HUES48 (cell line): ENCODE measurements around the gene PRIMA1.

Source experiments
- H3K27ac ChIP-seq: one replicate; pipeline ENCODE4 v1.7.0; 2013; ENCODE audit warnings: low read depth, low read length, inconsistent platforms
- H3K27me3 ChIP-seq: 2 replicates; pipeline ENCODE4 v1.6.1; 2013; ENCODE audit warnings: mild to moderate bottlenecking, low read length; ENCODE audit not compliant: control insufficient read depth, insufficient read depth
- H3K36me3 ChIP-seq: 2 replicates; pipeline ENCODE4 v1.6.1; 2013; ENCODE audit warnings: low read length; ENCODE audit not compliant: control insufficient read depth, insufficient read depth
- H3K4me1 ChIP-seq: 2 replicates; pipeline ENCODE4 v1.6.1; 2013; ENCODE audit warnings: mild to moderate bottlenecking, low read length; ENCODE audit not compliant: control insufficient read depth, insufficient read depth
- H3K4me3 ChIP-seq: 2 replicates; pipeline ENCODE4 v1.5.1; 2013; ENCODE audit warnings: mild to moderate bottlenecking, low read depth, low read length
- H3K9ac ChIP-seq: 2 replicates; pipeline ENCODE4 v1.6.1; 2013; ENCODE audit warnings: mild to moderate bottlenecking, low read depth, low read length, moderate library complexity
- H3K9me3 ChIP-seq: 2 replicates; pipeline ENCODE4 v1.6.1; 2013; ENCODE audit warnings: low read length; ENCODE audit not compliant: control insufficient read depth, insufficient read depth

Gene PRIMA1

DNA sequence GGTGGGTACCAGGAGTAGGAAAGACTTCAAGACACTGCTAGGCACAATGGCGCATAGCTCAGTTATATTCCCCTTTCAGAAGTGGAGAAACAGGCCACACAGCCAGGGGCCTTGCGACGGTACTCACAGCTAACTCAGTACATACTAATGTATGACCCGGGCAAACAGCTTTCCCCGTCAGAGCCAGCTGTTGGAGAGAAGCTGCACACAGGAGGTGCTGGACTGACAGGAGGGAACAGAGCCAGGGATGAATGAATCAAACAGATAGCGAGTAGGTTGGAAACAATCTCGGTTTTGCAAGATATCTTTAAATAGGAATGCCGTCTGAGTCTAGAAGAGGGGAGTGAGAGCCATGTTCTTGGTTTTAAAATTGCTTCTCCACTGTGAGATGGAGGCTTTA lies 45.5 kb downstream of the PRIMA1 start:
- H3K27ac ChIP-seq: no peak overlapping the region
- H3K4me3 ChIP-seq: no peak overlapping the region
- H3K9ac ChIP-seq: no peak overlapping the region
- H3K27me3 ChIP-seq: no peaks in the 10 kb centered on the region
- peaks cover 6% of the 10 kb centered on the region; the same call in 1 of the 2 replicates for H3K4me1 ChIP-seq
- no peaks in the 10 kb centered on the region for H3K36me3 ChIP-seq
- no peaks in the 10 kb centered on the region for H3K9me3 ChIP-seq

DNA sequence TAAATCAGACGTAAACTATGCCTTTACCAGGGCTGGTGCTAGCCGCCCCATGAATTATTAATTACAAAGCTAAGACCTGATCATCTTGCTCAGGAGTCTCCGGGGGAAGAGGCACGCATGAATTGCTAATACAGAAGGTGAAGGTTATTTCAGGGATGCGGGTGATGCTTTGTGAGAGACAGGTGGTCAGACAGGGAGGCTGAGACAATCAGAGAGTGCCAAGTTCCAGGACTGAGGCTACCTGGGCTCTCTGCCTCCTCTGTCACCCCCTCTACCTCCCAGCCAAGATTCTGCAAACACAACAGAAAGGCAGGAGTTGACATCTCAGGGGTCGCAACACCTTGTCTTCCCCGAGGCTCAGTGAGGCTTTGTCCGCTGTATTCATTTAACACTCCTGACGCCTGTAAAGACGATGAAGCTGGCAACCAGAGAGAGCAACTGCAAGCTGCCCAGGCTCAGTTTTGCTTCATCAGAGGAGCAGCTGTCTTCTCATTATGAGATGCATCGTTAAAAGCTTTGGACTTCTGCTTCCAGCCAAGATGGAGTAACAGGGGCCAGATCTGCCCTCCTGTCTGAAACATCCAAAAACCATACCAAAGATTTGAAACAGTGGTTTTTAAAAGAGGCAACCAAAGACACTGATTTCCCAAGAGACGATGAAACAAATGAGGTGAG lies 46.6 kb downstream of the PRIMA1 start:
- Histone ChIP-seq H3K27me3 (no peaks in the 10 kb centered on the region), H3K9ac (no peak overlapping the region), H3K36me3 (no peaks in the 10 kb centered on the region), H3K4me3 (no peak overlapping the region), H3K27ac (no peak overlapping the region), H3K4me1 (peaks cover 6% of the 10 kb centered on the region; the same call in 1 of the 2 replicates), H3K9me3 (no peaks in the 10 kb centered on the region)

DNA sequence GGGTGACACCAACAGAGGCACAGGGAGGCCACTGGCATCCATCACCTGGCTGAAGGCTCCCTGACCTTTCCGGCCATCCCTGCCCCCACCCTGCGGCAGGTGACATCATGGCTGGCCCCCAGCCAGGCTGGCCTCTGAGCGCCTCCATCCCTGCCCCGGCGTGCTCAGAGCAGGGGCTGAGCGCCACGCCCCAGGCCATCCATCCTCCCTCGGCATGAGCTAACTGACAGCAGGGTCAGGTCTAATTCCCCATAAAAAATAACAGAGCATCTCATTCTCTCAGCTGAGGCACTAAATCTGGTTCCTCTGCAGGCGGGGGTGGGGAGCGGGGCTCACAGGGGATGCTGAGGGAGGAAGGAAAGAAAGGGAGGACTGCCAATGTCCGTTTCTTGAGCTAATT lies 50.7 kb downstream of the PRIMA1 start:
- Histone ChIP-seq H3K27ac (no peak overlapping the region), H3K27me3 (no peaks in the 10 kb centered on the region), H3K9ac (no peak overlapping the region), H3K36me3 (no peaks in the 10 kb centered on the region), H3K4me3 (no peak overlapping the region), H3K4me1 (no peaks in the 10 kb centered on the region), H3K9me3 (no peaks in the 10 kb centered on the region)

DNA sequence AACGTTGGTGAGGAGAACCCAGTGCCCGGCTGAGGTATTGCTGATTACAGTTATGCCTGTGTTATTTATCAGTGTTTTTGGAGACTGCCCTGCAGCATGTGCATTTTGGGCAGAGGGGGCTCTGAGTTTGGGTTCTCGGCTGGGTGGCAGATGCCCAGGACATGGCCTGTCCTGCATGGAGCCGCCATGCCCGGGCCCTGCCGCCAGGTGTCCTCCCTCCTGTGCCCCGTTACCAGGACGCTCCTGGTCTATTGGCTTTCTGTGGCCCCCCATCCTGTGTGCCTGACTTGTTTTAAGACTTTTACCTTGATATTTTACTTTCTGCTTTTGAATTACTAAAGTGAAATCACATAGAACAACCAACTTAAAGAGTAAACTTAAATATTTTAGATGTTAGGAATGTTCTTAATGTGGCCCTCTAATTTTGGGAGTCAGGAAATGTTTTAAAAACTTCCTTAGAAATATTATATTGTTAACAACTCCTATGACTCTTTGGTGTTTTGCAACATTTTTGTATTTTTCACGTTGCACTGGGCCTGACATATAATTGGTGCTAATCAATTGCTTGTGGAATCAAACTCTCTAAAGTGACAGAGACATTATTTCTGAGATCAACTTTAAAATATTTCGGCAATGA lies 51.8 kb downstream of the PRIMA1 start:
- no peaks in the 10 kb centered on the region for H3K36me3 ChIP-seq
- no peak overlapping the region for H3K27ac ChIP-seq
- no peaks in the 10 kb centered on the region for H3K4me1 ChIP-seq
- no peak overlapping the region for H3K9ac ChIP-seq
- H3K27me3 ChIP-seq: no peaks in the 10 kb centered on the region
- no peaks in the 10 kb centered on the region for H3K9me3 ChIP-seq
- H3K4me3 ChIP-seq: no peak overlapping the region

DNA sequence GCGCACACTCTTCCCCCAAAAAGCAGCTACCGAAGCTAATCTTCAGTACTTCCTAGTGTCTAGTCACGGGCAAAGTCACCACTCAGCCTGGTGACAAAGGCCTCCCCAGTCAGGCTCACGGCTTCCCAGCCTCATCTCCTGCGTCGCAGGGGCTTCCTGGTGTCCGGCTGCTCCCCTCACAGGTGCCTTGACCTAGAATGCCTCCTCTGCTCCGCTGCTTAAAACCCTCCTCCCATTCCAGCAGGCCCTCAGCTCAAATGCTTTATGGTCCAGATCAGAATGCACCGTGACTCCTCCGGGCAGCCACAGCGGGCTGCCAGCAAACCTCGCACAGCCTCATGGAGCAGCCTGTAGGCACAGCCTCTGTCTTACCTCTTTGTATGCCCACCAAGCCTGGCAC lies 53.1 kb downstream of the PRIMA1 start:
- Histone ChIP-seq H3K9ac (no peak overlapping the region), H3K4me1 (no peaks in the 10 kb centered on the region), H3K27ac (no peak overlapping the region), H3K36me3 (no peaks in the 10 kb centered on the region), H3K9me3 (no peaks in the 10 kb centered on the region), H3K4me3 (no peak overlapping the region), H3K27me3 (no peaks in the 10 kb centered on the region)

DNA sequence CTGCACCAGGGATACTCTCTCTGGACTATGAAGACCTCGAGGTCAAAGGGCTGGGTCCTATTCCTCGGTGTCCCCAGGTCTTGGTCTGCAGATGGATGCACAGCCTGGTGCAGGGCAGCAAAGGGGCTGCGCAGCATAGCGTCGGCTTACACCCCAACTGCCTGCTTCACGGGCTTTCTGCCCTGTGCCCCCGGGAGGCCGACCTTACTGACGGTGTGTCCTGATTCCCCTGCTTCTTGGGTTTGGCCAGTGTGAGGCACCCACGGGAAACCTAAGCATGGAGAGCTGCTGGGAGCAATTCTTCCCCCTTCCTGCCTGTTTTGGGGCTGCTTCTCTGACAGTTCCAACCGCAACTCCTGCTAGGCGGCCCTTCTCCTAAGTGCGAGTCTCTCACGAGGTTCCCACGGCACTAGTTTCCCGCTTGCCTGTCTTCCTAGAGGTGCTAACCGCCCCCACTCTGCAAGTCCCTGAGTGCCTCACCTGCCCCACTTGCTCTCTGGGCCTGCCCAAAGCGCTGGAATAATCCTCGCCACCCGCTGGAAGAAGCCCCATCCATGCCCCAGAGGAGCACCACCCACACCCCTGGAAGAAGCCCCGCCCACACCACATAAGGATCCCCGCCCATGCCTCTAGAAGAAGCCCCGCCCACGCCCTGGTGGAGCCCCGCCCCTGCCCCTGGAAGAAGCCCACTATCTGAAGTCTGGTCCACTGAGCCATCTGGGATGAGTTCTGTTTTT lies 54.0 kb downstream of the PRIMA1 start:
- no peak overlapping the region for H3K9ac ChIP-seq
- H3K36me3 ChIP-seq: no peaks in the 10 kb centered on the region
- no peaks in the 10 kb centered on the region for H3K4me1 ChIP-seq
- H3K9me3 ChIP-seq: no peaks in the 10 kb centered on the region
- H3K4me3 ChIP-seq: no peak overlapping the region
- no peaks in the 10 kb centered on the region for H3K27me3 ChIP-seq
- H3K27ac ChIP-seq: no peak overlapping the region

DNA sequence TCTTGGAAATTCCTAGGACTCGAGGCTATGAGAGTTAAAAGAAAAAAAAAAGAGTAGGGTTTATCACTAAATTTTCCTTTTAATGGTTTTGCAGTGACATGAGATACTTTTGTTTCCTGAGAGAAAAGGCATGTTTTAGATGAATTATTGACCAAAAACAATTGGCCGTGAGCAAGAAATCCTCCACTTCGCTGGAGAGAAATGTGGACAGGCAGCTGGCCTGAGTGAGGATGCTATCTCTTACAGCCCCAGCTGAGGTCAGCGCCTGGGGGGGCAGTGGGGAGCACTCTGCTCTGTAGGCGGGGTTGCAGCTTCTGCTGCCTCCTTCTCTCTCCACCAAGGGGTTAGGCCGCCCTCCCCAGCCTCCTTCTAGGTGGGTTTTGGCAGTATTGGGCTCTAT lies 54.7 kb downstream of the PRIMA1 start:
- no peak overlapping the region for H3K4me3 ChIP-seq

DNA sequence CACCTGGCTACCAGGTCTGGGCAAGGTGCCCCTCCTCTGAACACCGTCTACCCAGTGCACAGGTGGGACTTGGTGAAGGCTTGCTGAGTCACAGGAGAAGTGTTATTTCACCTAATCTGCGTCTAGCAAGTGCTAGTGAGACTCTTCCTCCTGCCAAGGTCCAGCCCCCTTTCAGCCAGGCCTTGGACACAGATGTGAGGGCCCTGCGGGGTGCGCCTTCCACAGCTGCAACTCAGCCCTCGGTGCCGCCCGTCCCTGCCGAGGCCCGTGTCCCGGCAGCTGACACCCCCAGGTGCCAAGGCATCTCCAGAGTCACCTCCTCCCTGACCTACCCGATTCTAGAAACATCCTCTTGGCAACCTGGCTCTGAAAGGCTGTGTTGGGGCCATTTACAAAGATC lies 55.1 kb downstream of the PRIMA1 start:
- H3K9ac ChIP-seq: no peak overlapping the region
- no peaks in the 10 kb centered on the region for H3K4me1 ChIP-seq
- no peaks in the 10 kb centered on the region for H3K9me3 ChIP-seq
- H3K27me3 ChIP-seq: no peaks in the 10 kb centered on the region
- H3K36me3 ChIP-seq: no peaks in the 10 kb centered on the region
- H3K4me3 ChIP-seq: no peak overlapping the region
- H3K27ac ChIP-seq: no peak overlapping the region

More for the DNA sequence above, 54.7 kb downstream of the PRIMA1 start:
- Histone ChIP-seq H3K9ac (no peak overlapping the region), H3K4me1 (no peaks in the 10 kb centered on the region), H3K36me3 (no peaks in the 10 kb centered on the region), H3K27me3 (no peaks in the 10 kb centered on the region), H3K27ac (no peak overlapping the region), H3K9me3 (no peaks in the 10 kb centered on the region)

DNA sequence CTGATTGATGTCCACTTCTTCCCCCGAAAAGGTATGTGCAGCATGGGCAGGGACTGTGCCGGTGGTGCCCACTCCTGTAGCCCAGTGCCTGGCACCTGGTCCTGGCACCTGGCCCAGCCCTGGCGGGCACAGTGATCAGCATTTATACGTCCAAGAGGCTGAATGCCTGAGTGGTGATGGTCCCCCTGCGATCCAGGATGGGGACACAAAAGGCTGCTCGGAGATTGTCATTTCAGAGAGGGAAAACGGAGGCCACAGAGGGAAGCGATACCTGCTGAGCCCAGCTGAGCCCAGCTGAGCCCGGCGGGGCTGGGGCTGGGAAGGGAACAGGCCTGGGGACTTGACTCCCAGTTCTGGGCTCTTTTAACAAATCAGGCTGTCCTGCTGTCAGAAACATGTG lies 55.8 kb downstream of the PRIMA1 start:
- Histone ChIP-seq H3K4me1 (no peaks in the 10 kb centered on the region), H3K4me3 (no peak overlapping the region), H3K27ac (no peak overlapping the region), H3K36me3 (no peaks in the 10 kb centered on the region), H3K9ac (no peak overlapping the region), H3K9me3 (no peaks in the 10 kb centered on the region), H3K27me3 (no peaks in the 10 kb centered on the region)

DNA sequence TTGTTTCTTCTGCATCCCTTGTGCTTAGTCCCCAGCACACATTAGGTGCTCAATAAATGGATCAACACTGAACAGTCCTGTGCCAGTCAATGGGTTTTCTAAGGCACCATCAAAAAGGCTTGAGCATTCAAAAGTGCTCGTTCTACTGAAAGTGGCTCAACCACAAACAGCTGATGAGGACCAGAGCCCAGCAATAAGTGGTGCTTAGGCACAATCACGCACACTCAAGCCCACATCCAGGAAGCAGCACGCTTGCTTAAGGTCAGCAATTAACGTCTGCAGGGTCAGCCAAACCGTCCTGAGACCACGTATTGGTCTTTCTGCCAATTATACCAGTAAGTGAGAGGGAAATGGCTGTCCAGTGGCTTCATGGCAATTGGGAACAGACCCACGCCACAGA lies 56.5 kb downstream of the PRIMA1 start:
- no peak overlapping the region for H3K4me3 ChIP-seq
- H3K4me1 ChIP-seq: no peaks in the 10 kb centered on the region
- no peaks in the 10 kb centered on the region for H3K9me3 ChIP-seq
- H3K9ac ChIP-seq: no peak overlapping the region
- no peaks in the 10 kb centered on the region for H3K27me3 ChIP-seq
- no peaks in the 10 kb centered on the region for H3K36me3 ChIP-seq
- no peak overlapping the region for H3K27ac ChIP-seq

DNA sequence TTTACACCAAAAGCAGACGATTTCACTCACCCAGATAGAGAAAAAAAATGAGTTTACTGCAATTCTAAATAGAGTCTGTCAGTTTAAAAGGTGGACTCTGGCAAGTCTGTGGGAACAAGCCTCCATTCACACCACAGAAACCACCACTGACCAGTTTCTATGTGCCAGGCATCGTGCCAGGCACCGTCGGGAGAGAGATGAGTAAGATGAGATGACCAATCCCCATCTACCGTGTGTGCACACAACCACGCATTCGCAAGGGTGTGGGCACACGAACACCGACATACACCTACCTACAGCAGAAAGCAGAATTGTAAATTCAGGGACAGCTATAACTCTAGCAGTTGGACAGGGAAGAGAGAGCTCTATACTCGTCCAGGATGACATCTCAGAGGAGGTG lies 58.3 kb downstream of the PRIMA1 start:
- H3K9ac ChIP-seq: no peak overlapping the region
- H3K36me3 ChIP-seq: no peaks in the 10 kb centered on the region
- no peak overlapping the region for H3K27ac ChIP-seq
- H3K27me3 ChIP-seq: no peaks in the 10 kb centered on the region
- H3K4me1 ChIP-seq: no peaks in the 10 kb centered on the region
- no peak overlapping the region for H3K4me3 ChIP-seq
- H3K9me3 ChIP-seq: no peaks in the 10 kb centered on the region
